Activated naive CD4-positive, alpha-beta T cell treated with Interleukin-2 at 50 U/mL for 16 hours (primary cell): ENCODE results near the gene BTN1A1.
A peak's percentile ranks its signal among the peaks of the same experiment; 100 is the strongest.
"Not testable (repeated sequence)": the region's sequence is repeated elsewhere in the genome, so short reads cannot be mapped to it uniquely, and the experiment has no call there.

ENCODE experiments used
- DNase-seq: peaks from one replicate; pipeline ENCODE4 v3.0.0-alpha.2; 2020

The BTN1A1 gene

DNA sequence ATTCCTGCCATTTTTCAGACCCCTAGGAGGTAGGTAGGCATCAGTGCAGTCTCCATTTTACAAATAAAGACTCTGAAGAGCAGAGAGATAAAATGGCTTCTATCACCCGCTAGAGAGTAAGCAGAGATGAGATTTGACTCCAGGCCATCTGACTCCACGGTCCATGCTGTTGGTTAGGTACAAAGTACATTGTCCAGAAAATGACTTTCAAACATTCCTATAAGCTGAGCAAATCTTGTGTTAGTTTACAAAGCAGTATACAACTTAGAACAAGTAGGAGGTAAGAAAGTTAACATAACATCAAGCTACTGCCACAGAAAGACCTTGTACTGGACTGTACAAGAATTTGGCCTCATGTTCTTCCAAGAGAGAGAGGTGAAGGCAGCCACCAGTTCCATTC, 14.9 kb downstream of the BTN1A1 start:
- no peak for DNase-seq

DNA sequence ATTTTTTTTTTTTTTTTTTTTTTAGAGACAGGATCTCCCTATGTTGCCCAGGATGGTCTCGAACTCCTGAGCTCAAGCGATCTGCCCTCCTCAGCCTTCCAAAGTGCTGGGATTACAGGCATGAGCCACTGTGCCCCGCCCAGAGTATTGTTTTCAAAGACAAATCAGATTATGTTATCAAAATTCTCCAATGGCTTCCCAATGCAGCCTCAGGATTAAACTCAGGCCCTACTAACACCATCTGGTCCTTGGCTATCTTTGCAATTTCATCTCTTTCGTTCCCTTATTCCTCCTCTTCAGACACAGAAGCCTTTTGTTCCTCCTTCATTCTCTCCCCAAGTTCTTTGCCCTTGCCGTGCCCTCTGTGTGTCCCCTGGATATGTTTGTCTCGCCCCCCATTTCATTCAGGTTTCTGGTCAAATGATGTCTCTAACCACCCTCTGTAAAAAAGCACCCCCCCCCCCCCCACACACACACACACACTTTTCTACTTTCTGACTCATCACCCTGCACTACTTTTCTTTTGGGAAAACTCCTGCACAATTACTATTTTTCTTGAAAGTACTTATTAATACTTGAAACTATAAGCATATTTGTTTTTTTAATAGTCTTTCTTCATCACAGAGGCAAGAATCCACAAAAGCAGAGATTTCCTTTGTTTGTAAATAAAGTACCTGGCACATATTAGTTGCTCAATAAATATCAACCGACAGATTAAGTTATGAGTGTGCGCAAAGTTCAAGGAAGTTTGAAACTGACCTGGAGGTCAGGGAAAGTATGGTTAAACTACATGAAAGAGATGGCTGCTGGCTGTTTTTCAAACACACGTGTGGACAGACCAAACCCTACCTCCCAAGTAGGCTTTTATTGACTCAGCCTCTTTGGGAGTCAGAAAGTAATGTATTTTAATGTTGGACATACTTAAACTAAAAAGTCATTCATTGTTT, 16.7 kb downstream of the BTN1A1 start:
- DNase-seq = no peak

DNA sequence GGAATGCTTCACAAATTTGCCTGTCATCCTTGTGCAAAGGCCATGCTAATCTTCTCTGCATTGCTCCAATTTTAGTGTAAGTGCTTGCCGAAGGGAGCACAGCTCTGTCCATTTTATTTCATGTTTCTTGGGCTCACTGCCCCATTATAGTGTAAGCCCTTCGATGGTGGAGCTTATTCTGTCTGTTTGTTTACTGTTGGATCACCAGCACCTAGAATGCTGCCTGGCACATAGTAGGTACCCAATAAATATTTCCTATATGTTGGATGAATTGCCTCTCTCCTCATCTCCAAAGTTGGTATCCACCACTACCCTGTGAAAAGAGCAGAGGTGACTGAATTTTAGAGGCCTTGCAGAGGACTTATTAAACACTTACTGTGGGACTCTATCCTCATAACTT, 19.3 kb downstream of the BTN1A1 start:
- no peak for DNase-seq

GRCh38 chr6:26520237-26520849, 20.2 kb downstream of the BTN1A1 start:
- no peak for DNase-seq

GRCh38 chr6:26520850-26521599, 20.9 kb downstream of the BTN1A1 start:
- peak; percentile 82 for DNase-seq

DNA sequence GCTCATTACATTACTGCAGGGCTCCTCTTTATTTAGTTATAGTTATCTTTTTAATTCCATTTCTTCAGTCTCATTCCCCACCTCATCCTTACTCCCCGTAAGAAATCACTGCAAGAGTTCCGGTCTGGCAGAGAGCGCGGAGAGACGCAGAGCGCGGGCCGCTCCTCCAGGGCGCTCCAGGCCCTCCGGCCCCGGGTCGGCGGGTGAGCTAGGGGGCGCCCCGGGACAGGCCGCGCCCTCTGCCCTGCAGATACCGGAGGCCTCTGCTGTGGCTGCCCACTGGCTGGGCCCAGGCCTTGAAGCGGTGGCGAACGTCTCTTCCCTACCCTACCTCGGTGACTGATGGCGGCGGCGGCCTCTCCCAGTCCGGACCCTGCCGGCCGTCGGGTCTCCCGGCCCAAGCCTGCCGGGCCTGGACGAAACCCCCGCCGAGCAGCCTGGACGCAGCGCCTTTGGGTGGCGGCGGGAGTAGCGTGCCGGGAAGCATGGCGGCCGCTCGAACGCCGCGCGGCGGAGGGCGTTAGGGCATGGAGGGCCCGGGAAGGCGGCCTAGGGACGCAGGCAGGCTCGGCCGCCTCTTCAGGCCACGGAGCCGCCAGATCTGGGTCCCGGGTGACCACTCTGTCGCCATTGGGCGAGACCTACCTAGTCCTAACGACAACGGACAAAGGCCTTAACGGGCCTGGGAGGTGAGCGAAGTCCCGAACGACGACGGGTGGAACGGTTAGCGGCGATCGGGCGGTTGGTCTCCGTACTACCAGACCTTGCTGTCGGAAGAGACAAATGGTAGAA, 21.7 kb downstream of the BTN1A1 start:
- DNase-seq = peak; percentile 70

GRCh38 chr6:26522486-26523228, 22.6 kb downstream of the BTN1A1 start:
- not testable (repeated sequence) for DNase-seq

DNA sequence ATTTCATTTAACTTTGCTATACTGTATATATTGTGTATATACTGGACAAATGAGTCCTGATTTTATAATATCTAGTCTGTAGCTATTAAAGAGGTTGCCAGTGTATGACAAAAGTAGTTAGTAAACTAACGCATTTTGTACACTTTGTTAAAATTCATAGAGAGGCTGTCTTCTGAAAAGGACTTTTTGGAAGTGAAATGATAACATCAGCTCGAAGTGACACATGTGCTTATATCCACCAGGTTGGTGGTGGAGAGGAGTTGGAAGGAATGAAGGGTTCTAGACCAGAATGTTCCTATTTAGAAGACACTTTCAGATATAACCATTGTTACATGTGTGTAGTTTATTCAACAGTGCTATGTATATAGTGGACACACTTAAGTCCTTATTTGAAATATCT, 24.2 kb downstream of the BTN1A1 start:
- DNase-seq = not testable (repeated sequence)

- DNase-seq = no peak
Measured at GRCh38 chr6:26524722-26525370, 24.7 kb downstream of the BTN1A1 start.

DNA sequence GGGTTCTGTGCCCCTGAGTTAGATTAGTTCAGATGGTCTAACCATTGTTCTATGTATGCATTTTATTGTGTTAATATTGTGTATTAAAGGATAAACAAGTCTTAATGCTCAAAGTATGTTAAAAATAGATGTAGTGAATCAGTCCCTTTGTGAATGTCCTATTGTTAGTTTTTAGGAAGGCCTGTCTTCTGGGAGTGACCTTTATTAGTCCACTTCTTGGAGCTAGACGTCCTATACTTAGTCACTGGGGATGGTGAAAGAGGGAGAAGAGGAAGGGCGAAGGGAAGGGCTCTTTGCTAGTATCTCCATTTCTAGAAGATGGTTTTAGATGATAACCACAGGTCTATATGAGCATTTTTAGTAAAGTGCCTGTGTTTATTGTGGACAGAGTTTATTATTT, 25.7 kb downstream of the BTN1A1 start:
- DNase-seq = no peak

DNA sequence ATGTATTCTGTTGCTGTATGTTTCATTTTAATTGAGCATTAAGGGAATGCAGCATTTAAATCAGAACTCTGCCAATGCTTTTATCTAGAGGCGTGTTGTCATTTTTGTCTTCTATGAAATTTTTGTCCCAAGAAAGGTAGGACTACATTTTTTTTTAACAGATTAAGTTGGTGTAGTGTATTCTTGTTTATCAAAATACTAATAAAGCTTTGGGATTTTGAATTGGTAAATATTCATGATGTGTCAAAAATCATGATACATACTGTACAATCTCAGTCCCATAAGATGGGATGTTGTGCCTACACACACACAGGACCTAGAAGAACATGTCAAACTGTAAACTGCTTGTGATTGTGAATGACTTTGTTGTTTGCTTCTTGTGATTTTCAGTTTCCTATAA, 26.8 kb downstream of the BTN1A1 start:
- no peak for DNase-seq

DNA sequence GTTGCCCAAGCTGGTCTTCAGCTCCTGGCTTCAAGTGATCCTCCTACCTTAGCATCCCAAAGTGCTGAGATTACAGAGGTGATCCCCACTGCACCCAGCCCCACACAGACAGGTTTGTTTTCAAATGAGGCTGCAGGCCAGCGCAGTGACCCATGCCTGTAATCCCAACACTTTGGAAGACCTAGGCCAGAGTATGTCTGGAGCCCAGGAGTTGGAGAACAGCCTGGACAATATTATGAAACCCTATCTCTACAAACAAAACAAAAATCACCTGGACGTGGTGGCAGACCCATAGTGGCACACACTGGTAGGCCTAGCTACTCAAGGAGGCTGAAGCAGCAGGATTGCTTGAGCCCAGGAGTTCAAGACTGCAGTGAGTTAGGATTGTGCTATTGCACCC, 30.1 kb downstream of the BTN1A1 start:
- no peak for DNase-seq

DNA sequence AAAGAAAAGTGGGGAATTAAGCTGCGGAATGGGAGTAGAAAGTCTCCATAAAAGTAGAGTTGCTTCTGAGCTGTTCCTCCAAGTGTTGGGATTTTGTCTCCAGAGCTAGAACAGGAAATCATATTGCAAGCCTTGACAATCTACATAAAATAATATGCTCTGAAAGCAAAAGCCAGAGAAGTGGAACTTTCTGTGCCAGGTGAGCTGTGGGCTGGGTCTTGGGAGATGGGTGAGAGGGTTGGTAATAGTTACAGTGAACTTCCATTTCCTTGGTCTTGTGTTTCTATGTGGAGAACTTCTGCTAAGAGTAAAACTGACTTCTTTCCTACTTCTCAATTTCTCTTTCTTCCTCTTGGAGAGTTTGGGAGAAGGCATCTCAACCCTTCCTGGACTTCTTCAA, 31.8 kb downstream of the BTN1A1 start:
- no peak for DNase-seq

DNA sequence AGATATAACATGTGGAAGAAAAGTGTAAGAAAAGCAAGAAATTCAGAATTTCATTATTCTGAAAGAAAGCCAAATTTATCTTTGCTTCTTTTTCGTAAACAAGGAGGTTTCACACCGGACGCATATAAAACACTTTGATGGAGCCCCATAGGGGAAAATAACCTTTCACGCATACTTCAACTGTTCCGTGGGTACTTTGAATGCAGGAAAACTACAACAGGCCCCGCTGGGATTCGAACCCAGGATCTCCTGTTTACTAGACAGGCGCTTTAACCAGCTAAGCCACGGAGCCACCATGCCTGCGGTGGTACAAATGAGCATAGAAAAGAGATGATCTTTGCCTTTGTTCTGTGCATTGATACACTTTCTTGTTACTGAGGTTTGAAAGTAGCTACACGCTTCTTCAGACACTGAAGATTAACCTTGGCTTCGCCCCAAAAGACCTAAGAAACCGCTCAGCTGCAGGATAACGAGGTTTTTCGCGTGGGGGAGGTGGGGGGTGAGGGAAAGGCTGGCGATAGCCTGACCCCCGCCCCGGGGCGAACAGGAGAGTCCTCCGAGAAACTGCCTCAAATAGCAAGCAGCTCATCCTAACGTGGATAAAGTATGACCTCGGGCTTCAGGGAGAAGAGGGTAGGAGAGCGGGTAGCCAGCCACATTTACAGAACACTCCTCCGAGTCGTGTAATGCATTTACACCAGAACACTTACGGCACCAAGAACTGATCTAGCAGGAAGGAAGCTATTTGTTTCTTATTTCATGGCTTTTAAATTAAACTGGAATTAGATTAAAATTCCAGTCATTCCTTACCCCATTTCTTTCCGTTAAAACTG, 32.8 kb downstream of the BTN1A1 start:
- DNase-seq = peak; percentile 91

GRCh38 chr6:26533532-26533931, 33.4 kb downstream of the BTN1A1 start:
- no peak for DNase-seq

- DNase-seq = no peak
Measured at GRCh38 chr6:26534681-26535465, 34.8 kb downstream of the BTN1A1 start.

DNA sequence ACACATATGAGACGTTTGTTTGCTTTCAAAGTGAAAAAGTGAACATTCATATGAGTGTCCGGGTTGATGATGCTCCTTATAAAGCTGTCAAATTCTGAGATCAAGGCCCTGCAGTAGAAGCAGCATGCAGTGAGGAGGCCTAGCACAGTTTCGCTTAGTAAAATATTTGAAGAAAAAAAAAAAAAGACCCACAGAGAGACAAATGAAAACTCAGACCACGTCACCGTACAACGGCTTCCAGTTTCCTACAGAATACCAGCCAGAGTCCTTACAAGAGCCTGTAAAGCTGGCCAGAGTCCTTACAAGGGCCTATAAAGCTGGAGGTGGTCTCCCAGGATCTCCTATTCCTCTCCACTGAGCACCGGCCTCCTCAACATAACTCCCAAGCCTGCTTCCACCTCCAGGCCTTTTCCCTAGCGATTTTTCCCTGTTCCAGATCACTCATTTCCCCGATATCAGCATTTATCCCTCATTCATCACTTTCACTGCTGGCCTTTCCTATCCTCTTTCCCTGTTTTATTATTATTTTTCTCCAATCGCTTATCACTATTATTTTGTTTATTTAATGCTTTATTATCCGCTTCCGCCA, 36.6 kb downstream of the BTN1A1 start:
- DNase-seq = peak; percentile 37

DNA sequence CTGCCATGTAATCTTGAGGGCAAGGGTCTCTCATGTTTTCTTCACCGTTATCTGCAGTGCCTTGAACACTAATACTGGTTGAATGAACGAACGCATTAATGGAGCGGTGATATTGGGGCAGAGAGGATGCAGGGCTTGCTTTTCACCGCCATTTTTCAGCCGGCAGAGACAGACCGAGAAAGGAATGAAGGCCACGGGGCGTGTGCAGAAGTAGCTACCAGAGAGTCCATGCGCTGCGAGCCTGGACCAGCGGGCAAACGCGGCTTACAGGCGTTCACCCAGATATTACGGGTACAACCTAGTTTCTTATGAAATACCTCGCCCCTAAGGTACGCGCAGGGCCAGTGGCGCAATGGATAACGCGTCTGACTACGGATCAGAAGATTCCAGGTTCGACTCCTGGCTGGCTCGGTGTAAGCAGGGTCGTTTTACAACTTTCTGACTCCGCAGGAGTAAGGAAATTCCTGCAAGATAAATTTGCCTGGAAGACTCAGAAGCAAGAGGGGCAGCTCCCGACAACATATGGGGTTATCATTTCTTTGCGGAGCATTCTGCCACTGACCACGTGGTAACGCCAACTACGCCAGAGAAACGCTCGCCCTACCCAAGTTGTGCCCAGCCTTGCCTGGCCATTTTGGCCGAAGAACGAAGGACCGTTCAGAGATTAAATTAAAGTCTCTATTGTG, 37.2 kb downstream of the BTN1A1 start:
- DNase-seq = peak; percentile 89
